HG03520 (cell line): ENCODE measurements around the gene GLS.

ENCODE experiments used
- ATAC-seq: cut with Tn5 transposase; IDR thresholded peaks from one replicate; pipeline ENCODE4 v1.9.1; 2021; ENCODE audit warnings: mild to moderate bottlenecking, moderate library complexity; ENCODE audit not compliant: unreplicated experiment

The GLS gene

GRCh38 chr2:190968522-190968921, 87.9 kb downstream of the GLS start:
- no peak for ATAC-seq

- ATAC-seq, result no peak
These were observed 89.5 kb downstream of the GLS start for GRCh38 chr2:190970160-190970559.

GRCh38 chr2:190970873-190971506, 90.4 kb downstream of the GLS start:
- no peak for ATAC-seq

- ATAC-seq, result no peak
These were observed 91.6 kb downstream of the GLS start for GRCh38 chr2:190972213-190972612.

- no peak for ATAC-seq
These were observed 92.2 kb downstream of the GLS start for GRCh38 chr2:190972846-190973245.

- ATAC-seq, result no peak
These were observed 92.6 kb downstream of the GLS start for GRCh38 chr2:190973262-190973661.

- no peak for ATAC-seq
These were observed 93.4 kb downstream of the GLS start for GRCh38 chr2:190973726-190974628.

GRCh38 chr2:190974629-190975361, 94.2 kb downstream of the GLS start:
- ATAC-seq, result no peak

- no peak for ATAC-seq
These were observed 95.9 kb downstream of the GLS start for GRCh38 chr2:190976521-190976920.

GRCh38 chr2:190977505-190977904, 96.9 kb downstream of the GLS start:
- no peak for ATAC-seq

GRCh38 chr2:190978389-190979053, 97.9 kb downstream of the GLS start:
- ATAC-seq, result no peak

- no peak for ATAC-seq
These were observed 99.4 kb downstream of the GLS start for GRCh38 chr2:190979906-190980629.

GRCh38 chr2:190980630-190981209, 100.1 kb downstream of the GLS start:
- ATAC-seq, result no peak

GRCh38 chr2:190981333-190981732, 100.7 kb downstream of the GLS start:
- no peak for ATAC-seq

- ATAC-seq, result no peak
These were observed 101.1 kb downstream of the GLS start for GRCh38 chr2:190981733-190982132.

- no peak for ATAC-seq
These were observed 101.8 kb downstream of the GLS start for GRCh38 chr2:190982262-190983034.

GRCh38 chr2:190984595-190984994, 104.0 kb downstream of the GLS start:
- no peak for ATAC-seq

- no peak for ATAC-seq
These were observed 105.8 kb downstream of the GLS start for GRCh38 chr2:190986221-190986953.

GRCh38 chr2:190987116-190987515, 106.5 kb downstream of the GLS start:
- no peak for ATAC-seq
